Adrenal gland (tissue), 5 donors: Measurements from ENCODE around the gene HECW1.

ENCODE experiments used
- CTCF ChIP-seq, 6 experiments: fragments of 450-650 bp in 4 of 6; fragments of 200-600 bp in 2 of 6; sonication (generic) in 1 of 6; IDR thresholded peaks; 1 replicate in 5 of 6; 2 replicates in 1 of 6; pipeline versions ENCODE4 v1.5.1 to v1.8.0; 2016 to 2021; ENCODE audit warnings: antibody characterized with exemption in 6 of 6, mild to moderate bottlenecking in 2 of 6, moderate library complexity in 1 of 6
- POLR2A ChIP-seq, 2 donors: fragments of 450-650 bp; IDR thresholded peaks; one replicate each; pipeline ENCODE4 v1.6.1; 2017; ENCODE audit warnings: antibody characterized with exemption in 2 of 2, mild to moderate bottlenecking in 2 of 2, moderate library complexity in 1 of 2
- donor health status: DM: no; HTN: no; CAD: no.

- TF ChIP-seq CTCF (IDR thresholded peaks at IDR 0.05): no peak
- TF ChIP-seq POLR2A (IDR thresholded peaks at IDR 0.05): no peak
These were observed 326.5 kb downstream of the HECW1 start for GRCh38 chr7:43438897-43439479.
